ENCODE measurements around the gene CASP8AP2. TPM values are rescaled to one million over a fixed set of nuclear protein-coding genes. Genes with fewer than 3 reads are reported as not detected.

The CASP8AP2 gene
- polyA plus RNA-seq, 1 donor from 2014 or later, result 16.8 TPM

DNA sequence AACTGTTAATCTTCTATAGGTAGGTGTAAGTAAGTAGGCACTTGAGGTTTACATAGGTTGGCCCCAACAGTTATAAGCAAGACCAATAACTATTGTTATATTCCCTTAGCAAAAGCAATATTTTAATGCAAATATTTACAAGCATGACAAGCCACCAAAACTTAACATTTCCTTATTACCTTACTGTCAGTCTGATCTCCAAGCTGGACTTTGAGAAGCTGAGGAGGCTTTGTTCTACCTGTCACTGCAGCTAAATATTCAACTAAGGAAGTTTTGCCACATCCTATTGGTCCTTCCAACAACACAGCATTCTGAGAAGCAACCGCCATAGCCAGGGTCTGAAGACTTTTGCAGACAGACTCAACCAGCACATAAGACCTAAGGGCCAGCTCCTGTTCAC lies 39.7 kb upstream of the CASP8AP2 start:
- no peak for TF ChIP-seq EZH2 (IDR thresholded peaks at IDR 0.05; ENCODE audit: borderline replicate concordance, insufficient read depth, low read length, poor library complexity, severe bottlenecking)
- TF ChIP-seq MXI1 (conservative IDR thresholded peaks at IDR 0.05; ENCODE audit: poor library complexity, severe bottlenecking), result no peak
- no peak for TF ChIP-seq POLR2AphosphoS5 (IDR thresholded peaks at IDR 0.05)
- TF ChIP-seq RAD21 (conservative IDR thresholded peaks at IDR 0.05), result no peak
- no peak for TF ChIP-seq CTCF (IDR thresholded peaks at IDR 0.05; ENCODE audit: poor library complexity, severe bottlenecking)
- no peak for TF ChIP-seq SMC3 (conservative IDR thresholded peaks at IDR 0.05; ENCODE audit: poor library complexity)
- no peak for TF ChIP-seq EP300 (conservative IDR thresholded peaks at IDR 0.05; ENCODE audit: poor library complexity, severe bottlenecking)
- TF ChIP-seq, protein P1, sequence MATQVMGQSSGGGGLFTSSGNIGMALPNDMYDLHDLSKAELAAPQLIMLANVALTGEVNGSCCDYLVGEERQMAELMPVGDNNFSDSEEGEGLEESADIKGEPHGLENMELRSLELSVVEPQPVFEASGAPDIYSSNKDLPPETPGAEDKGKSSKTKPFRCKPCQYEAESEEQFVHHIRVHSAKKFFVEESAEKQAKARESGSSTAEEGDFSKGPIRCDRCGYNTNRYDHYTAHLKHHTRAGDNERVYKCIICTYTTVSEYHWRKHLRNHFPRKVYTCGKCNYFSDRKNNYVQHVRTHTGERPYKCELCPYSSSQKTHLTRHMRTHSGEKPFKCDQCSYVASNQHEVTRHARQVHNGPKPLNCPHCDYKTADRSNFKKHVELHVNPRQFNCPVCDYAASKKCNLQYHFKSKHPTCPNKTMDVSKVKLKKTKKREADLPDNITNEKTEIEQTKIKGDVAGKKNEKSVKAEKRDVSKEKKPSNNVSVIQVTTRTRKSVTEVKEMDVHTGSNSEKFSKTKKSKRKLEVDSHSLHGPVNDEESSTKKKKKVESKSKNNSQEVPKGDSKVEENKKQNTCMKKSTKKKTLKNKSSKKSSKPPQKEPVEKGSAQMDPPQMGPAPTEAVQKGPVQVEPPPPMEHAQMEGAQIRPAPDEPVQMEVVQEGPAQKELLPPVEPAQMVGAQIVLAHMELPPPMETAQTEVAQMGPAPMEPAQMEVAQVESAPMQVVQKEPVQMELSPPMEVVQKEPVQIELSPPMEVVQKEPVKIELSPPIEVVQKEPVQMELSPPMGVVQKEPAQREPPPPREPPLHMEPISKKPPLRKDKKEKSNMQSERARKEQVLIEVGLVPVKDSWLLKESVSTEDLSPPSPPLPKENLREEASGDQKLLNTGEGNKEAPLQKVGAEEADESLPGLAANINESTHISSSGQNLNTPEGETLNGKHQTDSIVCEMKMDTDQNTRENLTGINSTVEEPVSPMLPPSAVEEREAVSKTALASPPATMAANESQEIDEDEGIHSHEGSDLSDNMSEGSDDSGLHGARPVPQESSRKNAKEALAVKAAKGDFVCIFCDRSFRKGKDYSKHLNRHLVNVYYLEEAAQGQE (IDR thresholded peaks at IDR 0.05; ENCODE audit: borderline replicate concordance), result no peak
- no peak for TF ChIP-seq TAF1 (IDR thresholded peaks at IDR 0.05; ENCODE audit: low read depth)
- no peaks in the 10 kb centered on the region for H3F3A ChIP-seq (ENCODE audit: insufficient read depth, low read length, poor library complexity, severe bottlenecking)
- H3K9me2 ChIP-seq (ENCODE audit: insufficient read depth, low read length), result no peaks in the 10 kb centered on the region

DNA sequence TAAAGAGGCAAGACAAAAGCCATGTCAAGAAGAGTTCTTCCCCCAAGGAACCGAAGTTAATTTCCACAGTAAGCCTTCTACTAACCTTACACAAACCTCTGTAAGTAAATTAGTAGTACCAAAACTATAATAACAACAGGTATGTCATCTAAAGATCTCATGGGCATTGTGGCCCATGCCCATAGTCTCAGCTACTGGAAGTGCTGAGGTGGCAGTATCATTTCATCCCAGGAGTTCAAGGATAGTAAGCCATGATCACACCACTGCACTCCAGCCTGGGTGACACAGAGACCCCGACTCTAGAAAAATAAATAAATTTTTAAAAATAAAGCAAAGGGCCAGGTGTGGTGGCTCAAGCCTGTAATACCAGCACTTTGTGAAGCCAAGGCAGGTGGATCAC lies 39.3 kb upstream of the CASP8AP2 start:
- H3K9me3 ChIP-seq (ENCODE audit: low read length), result no peaks in the 10 kb centered on the region
- H3K79me2 ChIP-seq (replicated peaks; ENCODE audit: insufficient read depth, low read length), result no peaks in the 10 kb centered on the region
- H4K20me1 ChIP-seq (ENCODE audit: insufficient read depth), result no peaks in the 10 kb centered on the region
- no peak overlapping the region for H3K27ac ChIP-seq (ENCODE audit: low read length)
- no peaks in the 10 kb centered on the region for H3K36me3 ChIP-seq (ENCODE audit: insufficient read depth, low read length)
- no peak overlapping the region for H2AFZ ChIP-seq (ENCODE audit: low read depth, low read length)
- H3K27me3 ChIP-seq (ENCODE audit: insufficient read depth, low read depth, low read length), result no peaks in the 10 kb centered on the region
- TF ChIP-seq TAF1 (IDR thresholded peaks at IDR 0.05; ENCODE audit: low read depth) (no peak), POLR2AphosphoS5 (IDR thresholded peaks at IDR 0.05) (no peak), CTCF (IDR thresholded peaks at IDR 0.05; ENCODE audit: poor library complexity, severe bottlenecking) (no peak), EP300 (conservative IDR thresholded peaks at IDR 0.05; ENCODE audit: poor library complexity, severe bottlenecking) (no peak), MXI1 (conservative IDR thresholded peaks at IDR 0.05; ENCODE audit: poor library complexity, severe bottlenecking) (no peak), EZH2 (IDR thresholded peaks at IDR 0.05; ENCODE audit: borderline replicate concordance, insufficient read depth, low read length, poor library complexity, severe bottlenecking) (no peak), RAD21 (conservative IDR thresholded peaks at IDR 0.05) (no peak), SMC3 (conservative IDR thresholded peaks at IDR 0.05; ENCODE audit: poor library complexity) (no peak)
- TF ChIP-seq, protein P1 (IDR thresholded peaks at IDR 0.05; ENCODE audit: borderline replicate concordance), result no peak
- H3K4me2 ChIP-seq (ENCODE audit: low read length), result no peak overlapping the region
- no peaks in the 10 kb centered on the region for H3K9me2 ChIP-seq (ENCODE audit: insufficient read depth, low read length)
- no peaks in the 10 kb centered on the region for H3F3A ChIP-seq (ENCODE audit: insufficient read depth, low read length, poor library complexity, severe bottlenecking)
- no peak overlapping the region for H3K9ac ChIP-seq (ENCODE audit: low read length)
- no peak overlapping the region for H3K4me3 ChIP-seq (ENCODE audit: low read length)

More for the DNA sequence above, 39.7 kb upstream of the CASP8AP2 start:
- no peak overlapping the region for H3K4me3 ChIP-seq (ENCODE audit: low read length)
- no peak overlapping the region for H3K9ac ChIP-seq (ENCODE audit: low read length)
- no peaks in the 10 kb centered on the region for H3K9me3 ChIP-seq (ENCODE audit: low read length)
- H3K36me3 ChIP-seq (ENCODE audit: insufficient read depth, low read length), result no peaks in the 10 kb centered on the region
- H3K79me2 ChIP-seq (replicated peaks; ENCODE audit: insufficient read depth, low read length), result no peaks in the 10 kb centered on the region
- no peak overlapping the region for H2AFZ ChIP-seq (ENCODE audit: low read depth, low read length)
- H3K4me2 ChIP-seq (ENCODE audit: low read length), result no peak overlapping the region
- no peak overlapping the region for H3K27ac ChIP-seq (ENCODE audit: low read length)
- no peaks in the 10 kb centered on the region for H4K20me1 ChIP-seq (ENCODE audit: insufficient read depth)
- no peaks in the 10 kb centered on the region for H3K27me3 ChIP-seq (ENCODE audit: insufficient read depth, low read depth, low read length)
